H1 (cell line): ENCODE measurements around the gene JAKMIP3. TPM values are rescaled to one million over a fixed set of nuclear protein-coding genes. Genes with fewer than 3 reads are reported as not detected.

Source experiments
- CTCF ChIA-PET: fragments of 300-600 bp; sonication (Branson Sonifier 250); formaldehyde crosslinking; loops from one replicate; lab custom pipeline; 2021; ENCODE audit not compliant: partially characterized antibody; lab: Charles Lee
- POLR2A ChIA-PET: fragments of 300-600 bp; sonication (Branson Sonifier 250); formaldehyde crosslinking; loops from one replicate; lab custom pipeline; 2021; ENCODE audit warnings: inconsistent platforms; ENCODE audit not compliant: partially characterized antibody; lab: Charles Lee
- DNase-seq, 2 experiments: peaks; one replicate each; pipeline versions ENCODE4 v3.0.0 to v3.0.0-alpha.2; 2010 to 2022; ENCODE audit warnings: low spot score in 2 of 2, low read depth in 1 of 2, mixed read lengths in 1 of 2
- FAIRE-seq: peaks from 2 replicates; lab custom pipeline; 2011; peaks lifted over from hg19 to GRCh38; lab: Jason Lieb, UNC
- H2AFZ ChIP-seq: 2 replicates; pipeline ENCODE4 v1.8.1; 2012; ENCODE audit warnings: low read length, inconsistent platforms
- H2AK5ac ChIP-seq: 2 replicates; pipeline ENCODE4 v1.6.1; 2013; ENCODE audit warnings: low read depth, low read length
- H2BK120ac ChIP-seq: replicated peaks from 2 replicates; pipeline ENCODE3; 2013; ENCODE audit warnings: low read depth, low read length, inconsistent platforms
- H2BK12ac ChIP-seq: 2 replicates; pipeline ENCODE4 v1.6.1; 2013; ENCODE audit warnings: low read depth, low read length
- H2BK15ac ChIP-seq: 2 replicates; pipeline ENCODE4 v1.6.1; 2013; ENCODE audit warnings: low read length
- H2BK20ac ChIP-seq: 2 replicates; pipeline ENCODE4 v1.6.1; 2013; ENCODE audit warnings: low read length
- H2BK5ac ChIP-seq: 2 replicates; pipeline ENCODE4 v1.6.1; 2013; ENCODE audit warnings: low read depth, low read length
- H3K14ac ChIP-seq: 2 replicates; pipeline ENCODE4 v1.6.1; 2013; ENCODE audit warnings: inconsistent platforms; ENCODE audit not compliant: insufficient read length
- H3K18ac ChIP-seq: 2 replicates; pipeline ENCODE4 v1.6.1; 2013; ENCODE audit warnings: low read length; ENCODE audit errors: extremely low read depth
- H3K23ac ChIP-seq: 2 replicates; pipeline ENCODE4 v1.6.1; 2013; ENCODE audit warnings: inconsistent platforms; ENCODE audit not compliant: insufficient read length
- H3K23me2 ChIP-seq: 2 replicates; pipeline ENCODE4 v1.6.1; 2013; ENCODE audit warnings: low read depth, low read length
- H3K27ac ChIP-seq: 2 replicates; pipeline ENCODE4 v1.6.1; 2011; ENCODE audit warnings: low read depth, low read length, inconsistent platforms
- H3K27me3 ChIP-seq, 4 experiments: replicated peaks in 1 of 4; 1 replicate in 1 of 4; 2 replicates in 3 of 4; pipeline versions ENCODE4 v1.6.1 to v1.8.1; 2011 to 2013; ENCODE audit warnings: low read length in 3 of 4, mild to moderate bottlenecking in 3 of 4, inconsistent platforms in 2 of 4, mixed read lengths in 2 of 4, moderate library complexity in 1 of 4; ENCODE audit not compliant: control insufficient read depth in 3 of 4, insufficient read depth in 3 of 4; ENCODE audit errors: extremely low read depth in 1 of 4
- H3K36me3 ChIP-seq, 4 experiments: 2 replicates each; pipeline versions ENCODE4 v1.6.1 to v1.8.1; 2011 to 2013; ENCODE audit warnings: mild to moderate bottlenecking in 4 of 4, low read length in 3 of 4, moderate library complexity in 2 of 4, control low read depth in 1 of 4, inconsistent platforms in 1 of 4; ENCODE audit not compliant: insufficient read depth in 4 of 4, control insufficient read depth in 2 of 4
- H3K4ac ChIP-seq: replicated peaks from 2 replicates; pipeline ENCODE3; 2013; ENCODE audit warnings: low read length, low read depth, mixed read lengths, inconsistent platforms; ENCODE audit not compliant: insufficient read length
- H3K4me1 ChIP-seq, 4 experiments: replicated peaks in 1 of 4; 1 replicate in 1 of 4; 2 replicates in 3 of 4; pipeline versions ENCODE4 v1.6.1 to v1.8.1; 2011 to 2013; ENCODE audit warnings: low read length in 3 of 4, inconsistent platforms in 2 of 4, mixed read lengths in 1 of 4; ENCODE audit not compliant: insufficient read depth in 4 of 4, control insufficient read depth in 3 of 4
- H3K4me2 ChIP-seq, 2 experiments: 2 replicates each; pipeline versions ENCODE4 v1.6.1 to v1.8.1; 2011 to 2013; ENCODE audit warnings: low read depth in 2 of 2, low read length in 2 of 2, control low read depth in 1 of 2, inconsistent platforms in 1 of 2, mild to moderate bottlenecking in 1 of 2; ENCODE audit not compliant: insufficient read depth in 1 of 2
- H3K4me3 ChIP-seq, 4 experiments: fragments of 200-600, 300-600 bp in 1 of 4; sonication (generic), shearing (Covaris generic), sonication (Bioruptor Twin) in 1 of 4; 2 replicates each; pipeline versions ENCODE4 v1.5.1 to v1.8.1; 2011 to 2016; ENCODE audit warnings: low read length in 4 of 4, low read depth in 3 of 4, control low read depth in 2 of 4, inconsistent platforms in 2 of 4, mild to moderate bottlenecking in 2 of 4, mixed read lengths in 1 of 4, moderate library complexity in 1 of 4; ENCODE audit not compliant: insufficient read depth in 2 of 4; ENCODE audit errors: extremely low read depth in 1 of 4
- H3K56ac ChIP-seq: replicated peaks from 2 replicates; pipeline ENCODE3; 2013; ENCODE audit warnings: low read depth, mild to moderate bottlenecking, mixed read lengths, low read length, inconsistent platforms; ENCODE audit not compliant: insufficient read length
- H3K79me1 ChIP-seq: 2 replicates; pipeline ENCODE4 v1.6.1; 2013; ENCODE audit warnings: low read depth, low read length, control low read depth
- H3K79me2 ChIP-seq, 2 experiments: 2 replicates each; pipeline versions ENCODE4 v1.6.1 to v1.8.1; 2012 to 2013; ENCODE audit warnings: low read length in 2 of 2, mild to moderate bottlenecking in 2 of 2, inconsistent platforms in 1 of 2; ENCODE audit not compliant: insufficient read depth in 2 of 2, control insufficient read depth in 1 of 2
- H3K9ac ChIP-seq, 4 experiments: replicated peaks in 1 of 4; 1 replicate in 1 of 4; 2 replicates in 3 of 4; pipeline versions ENCODE4 v1.6.1 to v1.8.1; 2011 to 2013; ENCODE audit warnings: low read depth in 3 of 4, low read length in 3 of 4, control low read depth in 2 of 4, mild to moderate bottlenecking in 2 of 4, moderate library complexity in 2 of 4, inconsistent platforms in 1 of 4; ENCODE audit errors: extremely low read depth in 1 of 4
- H3K9me3 ChIP-seq, 2 experiments: 2 replicates each; pipeline versions ENCODE4 v1.6.1 to v1.8.1; 2012 to 2013; ENCODE audit warnings: mild to moderate bottlenecking in 2 of 2, moderate library complexity in 2 of 2, control low read depth in 1 of 2, inconsistent platforms in 1 of 2, low read depth in 1 of 2, low read length in 1 of 2, mixed read lengths in 1 of 2; ENCODE audit not compliant: insufficient read depth in 2 of 2
- H4K20me1 ChIP-seq, 2 experiments: replicated peaks in 1 of 2; 2 replicates each; pipeline versions ENCODE3 to v1.8.1; 2011 to 2013; ENCODE audit warnings: inconsistent platforms in 2 of 2, low read length in 2 of 2, mild to moderate bottlenecking in 1 of 2; ENCODE audit not compliant: insufficient read depth in 2 of 2, control insufficient read depth in 1 of 2
- H4K5ac ChIP-seq: 2 replicates; pipeline ENCODE4 v1.6.1; 2013; ENCODE audit warnings: low read length, low read depth, mixed read lengths, inconsistent platforms; ENCODE audit not compliant: insufficient read length
- H4K8ac ChIP-seq: 2 replicates; pipeline ENCODE4 v1.8.0; 2013; ENCODE audit warnings: mild to moderate bottlenecking, moderate library complexity, low read length, inconsistent platforms; ENCODE audit not compliant: insufficient read depth; ENCODE audit errors: extremely low read depth
- H4K91ac ChIP-seq: replicated peaks from 2 replicates; pipeline ENCODE3; 2013; ENCODE audit warnings: low read length, mixed read lengths, inconsistent platforms; ENCODE audit not compliant: insufficient read length
- WGBS, 2 experiments: shearing (Covaris generic) in 1 of 2; methylation state at CpG; one replicate each; pipeline versions ENCODE4 v1.1.6 to v1.1.7; 2013 to 2015; ENCODE audit warnings: low lambda C conversion rate in 2 of 2, mixed read lengths in 2 of 2, inconsistent platforms in 1 of 2, low coverage in 1 of 2, missing lambda C conversion rate in 1 of 2; ENCODE audit not compliant: insufficient replicate concordance in 2 of 2, insufficient coverage in 1 of 2, insufficient read length in 1 of 2; ENCODE audit errors: extremely low coverage in 1 of 2, missing lambda C conversion rate in 1 of 2; 5-methylcytosine and 5-hydroxymethylcytosine counted together
- polyA plus RNA-seq, 7 experiments: library from polyadenylated mRNA; depleted of rRNA in 3 of 7; stranded (reverse) in 5 of 7; unstranded in 2 of 7; fragments of >200 nt in 5 of 7; fragments of 200-250 nt in 2 of 7; gene quantifications; 1 replicate in 5 of 7; 2 replicates in 1 of 7; 4 replicates in 1 of 7; pipeline versions ENCODE4 v1.2.1 to v1.2.3, GENCODE V29; 2011 to 2013; ENCODE audit warnings: missing spikeins in 2 of 7, mixed read lengths in 2 of 7
- total RNA-seq: library from RNA; stranded (reverse); fragmentation: NEBNext Ultra II Directional; extraction: Animal tissue kit (Norgen Biotek cat#: 25700); gene quantifications from 2 replicates; pipeline ENCODE4 v1.2.1, GENCODE V29; 2021

JAKMIP3 gene
- total and polyA plus RNA-seq, 2 of the 8 experiments (the other 6 are each of a cell fraction or from before 2014, with no cell fraction given) = 0.83 to 0.91 TPM

DNA sequence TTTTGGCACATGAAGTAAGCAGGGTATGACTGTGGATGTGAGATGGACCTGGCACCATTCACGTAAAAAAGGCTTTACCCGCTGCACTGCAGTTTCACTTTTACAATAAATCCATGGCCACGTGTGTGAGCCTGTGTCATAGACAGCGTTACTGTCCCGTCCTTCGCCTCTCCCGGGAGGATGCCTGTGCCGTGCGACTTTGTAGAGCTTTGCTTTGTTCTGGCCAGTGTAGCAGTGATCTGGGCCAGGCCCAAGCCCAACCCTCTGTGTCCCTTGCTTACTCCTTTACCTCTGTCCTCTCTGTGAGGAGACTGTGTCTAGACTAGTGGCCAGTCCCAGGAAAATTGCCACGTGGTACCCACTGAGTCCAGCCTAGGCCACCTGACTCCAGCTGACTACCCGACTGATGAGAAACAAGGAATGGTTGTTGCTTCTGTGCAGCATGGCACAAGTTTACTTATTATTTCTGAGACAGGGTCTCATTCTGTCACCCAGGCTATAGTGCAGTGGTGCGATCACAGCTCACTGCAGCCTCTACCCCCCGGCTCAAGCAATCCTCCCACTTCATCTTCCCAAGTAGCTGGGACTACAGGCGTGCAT, 48.1 kb downstream of the JAKMIP3 start:
- H2AFZ ChIP-seq = no peak overlapping the region
- no peak overlapping the region for H3K27ac ChIP-seq
- H3K79me1 ChIP-seq = no peaks in the 10 kb centered on the region
- H3K4ac ChIP-seq = no peak overlapping the region
- H4K91ac ChIP-seq = no peak overlapping the region
- H2AK5ac ChIP-seq = no peak overlapping the region
- no peaks in the 10 kb centered on the region for H3K79me2 ChIP-seq
- H3K36me3 ChIP-seq = no peaks in the 10 kb centered on the region
- H4K20me1 ChIP-seq = peaks cover 0 to 5% of the 10 kb centered on the region in 2 experiments
- H3K23ac ChIP-seq = no peak overlapping the region
- H4K5ac ChIP-seq = no peak overlapping the region
- ChIA-PET CTCF (interaction anchor here (1.0 to 2.1 kb wide), 2 partner anchors 11 to 13 kb away, joined by 3 to 5 read pairs; no protein-coding TSS in a partner anchor), POLR2A (no interaction called here)
- no peak overlapping the region for H3K4me2 ChIP-seq
- 86% methylated on average over 14 of the region's 14 CpGs; no CpG with 5 or more reads in 1 of the 2 experiments for WGBS, 2 experiments
- FAIRE-seq = no peak
- H2BK120ac ChIP-seq = no peak overlapping the region
- no peaks in the 10 kb centered on the region for H3K4me1 ChIP-seq
- no peak overlapping the region for H3K14ac ChIP-seq
- DNase-seq = no peak
- no peak overlapping the region for H2BK15ac ChIP-seq
- H2BK20ac ChIP-seq = no peak overlapping the region
- no peaks in the 10 kb centered on the region; the same call in 1 of the 2 replicates for H3K23me2 ChIP-seq
- H3K18ac ChIP-seq = no peak overlapping the region
- H3K9ac ChIP-seq = no peak overlapping the region
- H3K27me3 ChIP-seq = no peaks in the 10 kb centered on the region
- no peak overlapping the region for H3K4me3 ChIP-seq
- no peak overlapping the region for H4K8ac ChIP-seq
- H2BK5ac ChIP-seq = no peak overlapping the region
- H3K56ac ChIP-seq = no peak overlapping the region
- H3K9me3 ChIP-seq = no peaks in the 10 kb centered on the region
- no peak overlapping the region for H2BK12ac ChIP-seq
